CD4-positive, alpha-beta T cell treated with Interleukin-17A for 4 hours (primary cell): Measurements from ENCODE around the gene ATXN7L1.
"Not testable (repeated sequence)": the region's sequence is repeated elsewhere in the genome, so short reads cannot be mapped to it uniquely, and the experiment has no call there.

Source experiments
- DNase-seq: peaks from one replicate; pipeline ENCODE4 v3.0.0-alpha.2; 2020; ENCODE audit warnings: mixed read lengths

Gene ATXN7L1

GRCh38 chr7:105800442-105800841, 76.0 kb downstream of the ATXN7L1 start:
- DNase-seq = peak; percentile 18

DNA sequence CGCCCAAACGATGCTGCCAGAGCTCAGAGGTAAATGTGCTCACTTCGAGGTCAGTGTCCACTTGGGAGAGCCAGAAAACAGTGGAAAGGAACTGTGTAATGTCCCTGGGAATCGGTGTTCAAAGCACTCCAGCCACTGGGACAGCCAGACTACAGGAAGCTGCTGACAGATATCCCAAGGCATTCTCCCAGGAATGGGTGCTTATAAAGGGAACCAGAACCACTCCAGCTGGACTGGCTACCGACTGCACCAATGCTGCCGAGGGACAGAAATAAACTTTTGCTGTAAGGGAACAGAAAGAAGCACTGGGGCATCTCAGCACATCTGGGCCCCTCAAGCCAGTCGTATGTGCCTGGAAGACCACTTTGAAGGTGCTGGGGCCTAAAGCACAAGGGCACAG, 76.7 kb downstream of the ATXN7L1 start:
- no peak for DNase-seq

- DNase-seq = no peak
Observed at GRCh38 chr7:105799006-105799405, 77.4 kb downstream of the ATXN7L1 start.

DNA sequence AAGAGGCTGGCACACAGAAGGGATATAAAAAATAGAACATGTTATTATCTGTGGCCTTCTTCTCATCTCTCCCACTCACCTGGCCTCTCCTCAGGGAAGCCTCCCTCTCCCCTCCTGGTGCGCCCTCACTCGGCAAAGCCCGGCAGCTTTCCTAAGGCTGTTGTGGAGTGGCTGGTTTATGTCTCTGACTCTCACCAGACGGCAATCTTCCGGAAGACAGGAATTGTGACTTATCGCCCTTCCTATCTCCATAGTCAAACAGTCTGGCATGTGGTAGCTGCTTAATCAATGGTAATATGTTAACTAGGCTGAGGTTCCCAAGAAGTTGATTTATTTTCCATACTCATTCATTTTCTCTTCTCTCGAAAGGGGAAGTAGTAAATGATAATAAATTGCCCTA, 78.7 kb downstream of the ATXN7L1 start:
- no peak for DNase-seq

- no peak for DNase-seq
Observed at GRCh38 chr7:105796365-105796764, 80.0 kb downstream of the ATXN7L1 start.

DNA sequence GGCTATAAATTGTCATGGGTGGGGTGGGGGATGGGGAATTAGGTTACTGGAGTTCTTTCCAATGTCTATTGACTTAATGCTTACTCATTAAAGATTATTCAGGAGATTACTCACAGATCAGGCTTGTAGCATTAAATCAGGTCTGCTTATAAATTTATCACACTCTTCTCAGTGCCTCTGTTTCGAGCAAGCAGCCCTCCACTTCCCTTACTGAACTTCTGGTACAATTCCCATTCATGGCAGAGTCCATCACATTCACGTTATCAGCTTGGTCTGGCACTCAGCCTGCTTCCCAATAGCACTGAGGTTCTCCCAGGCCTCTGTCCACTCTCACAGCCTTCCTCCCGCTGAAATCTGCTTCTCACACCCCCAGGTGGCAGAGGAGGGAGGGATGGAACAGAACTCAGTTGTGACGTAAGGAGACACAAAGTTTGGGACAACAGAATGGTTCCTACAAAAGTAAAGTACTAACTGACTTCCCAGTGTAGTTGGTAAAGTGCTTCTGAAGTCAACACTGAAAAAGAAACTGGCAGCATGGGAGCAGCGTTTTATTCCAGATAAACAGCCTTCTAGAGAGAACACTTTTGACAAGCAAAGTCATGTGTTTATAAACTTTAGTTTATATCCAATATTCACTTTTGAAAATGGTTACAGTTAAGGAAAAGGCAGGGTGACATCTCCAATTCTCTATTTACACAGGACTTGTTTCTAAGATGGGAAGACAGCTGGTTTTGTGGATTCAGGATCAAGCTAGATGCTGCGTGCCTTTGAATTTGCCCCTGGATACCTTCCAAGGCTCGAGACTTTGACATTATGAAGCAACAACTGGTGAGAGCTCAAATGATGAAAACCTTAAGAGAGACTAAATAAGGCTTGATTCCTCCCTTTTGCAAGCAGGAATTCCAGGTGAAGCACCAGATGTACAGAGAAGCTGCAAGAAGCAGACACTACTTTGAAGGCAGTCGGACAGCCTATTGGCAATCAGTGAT, 81.4 kb downstream of the ATXN7L1 start:
- DNase-seq = no peak

GRCh38 chr7:105792488-105793370, 83.7 kb downstream of the ATXN7L1 start:
- DNase-seq = no peak

DNA sequence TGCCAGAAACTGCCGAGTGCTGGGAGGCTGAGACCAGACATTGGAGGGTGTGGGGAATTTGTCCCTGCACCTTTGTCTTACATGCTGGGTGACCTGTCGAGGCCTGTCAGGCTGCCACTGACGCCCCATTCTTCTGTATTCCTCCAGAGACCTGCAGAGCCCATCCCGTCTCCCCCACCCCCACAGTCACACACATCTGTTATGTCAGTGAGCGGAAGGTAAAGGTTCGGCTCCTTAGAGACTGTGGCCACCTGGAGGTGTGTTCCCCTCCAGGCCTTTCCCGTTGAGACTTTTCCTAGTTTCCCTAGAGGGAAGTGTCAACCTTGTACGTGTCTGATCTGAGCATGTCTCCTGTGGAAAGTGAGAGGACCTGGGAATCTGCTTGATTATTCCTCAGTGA, 84.5 kb downstream of the ATXN7L1 start:
- no peak for DNase-seq

DNA sequence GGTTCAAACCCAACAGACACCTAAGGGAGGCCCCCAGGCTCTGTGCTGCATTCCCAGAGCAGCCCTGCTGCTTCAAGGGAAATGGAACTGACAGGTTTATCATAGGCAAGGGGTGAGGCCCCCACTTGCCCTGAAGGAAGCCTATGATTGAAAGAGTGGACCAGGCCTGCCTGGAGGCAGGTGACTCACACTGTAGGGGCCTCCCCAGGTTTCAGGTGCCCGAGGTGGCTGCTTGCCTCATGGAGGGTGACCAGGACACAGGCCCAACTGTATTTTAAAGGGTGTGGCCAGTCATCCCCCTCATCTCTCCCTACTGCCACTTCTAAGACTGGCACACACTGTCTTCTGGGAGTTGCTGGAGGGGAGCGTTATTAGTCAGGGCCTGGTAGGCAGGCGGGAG, 85.4 kb downstream of the ATXN7L1 start:
- DNase-seq = no peak

GRCh38 chr7:105790452-105790851, 85.9 kb downstream of the ATXN7L1 start:
- not testable (repeated sequence) for DNase-seq

- DNase-seq = no peak
Observed at GRCh38 chr7:105788816-105789349, 87.5 kb downstream of the ATXN7L1 start.

DNA sequence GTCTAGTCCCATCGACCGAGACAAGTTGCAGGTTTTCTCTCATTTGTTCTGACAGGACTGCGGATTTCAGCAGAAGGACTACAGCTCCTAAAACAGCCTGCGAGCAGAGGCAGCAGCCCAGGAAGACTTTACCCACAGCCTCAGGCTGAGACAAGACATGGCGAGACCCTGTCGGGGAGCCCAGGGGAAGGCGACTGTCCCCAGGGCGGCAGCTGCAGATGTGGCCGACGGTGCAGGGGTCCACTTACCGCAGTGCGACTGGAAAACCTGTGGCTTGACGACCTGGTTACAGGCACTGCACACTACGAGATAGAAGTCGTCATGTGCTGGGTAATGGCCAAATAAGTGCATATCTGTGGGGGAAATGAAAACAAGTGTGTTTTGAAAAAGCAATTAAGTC, 88.0 kb downstream of the ATXN7L1 start:
- DNase-seq = no peak

GRCh38 chr7:105787793-105788192, 88.6 kb downstream of the ATXN7L1 start:
- DNase-seq = no peak

- no peak for DNase-seq
Observed at GRCh38 chr7:105786520-105787470, 89.6 kb downstream of the ATXN7L1 start.

- no peak for DNase-seq
Observed at GRCh38 chr7:105782391-105783042, 93.9 kb downstream of the ATXN7L1 start.

DNA sequence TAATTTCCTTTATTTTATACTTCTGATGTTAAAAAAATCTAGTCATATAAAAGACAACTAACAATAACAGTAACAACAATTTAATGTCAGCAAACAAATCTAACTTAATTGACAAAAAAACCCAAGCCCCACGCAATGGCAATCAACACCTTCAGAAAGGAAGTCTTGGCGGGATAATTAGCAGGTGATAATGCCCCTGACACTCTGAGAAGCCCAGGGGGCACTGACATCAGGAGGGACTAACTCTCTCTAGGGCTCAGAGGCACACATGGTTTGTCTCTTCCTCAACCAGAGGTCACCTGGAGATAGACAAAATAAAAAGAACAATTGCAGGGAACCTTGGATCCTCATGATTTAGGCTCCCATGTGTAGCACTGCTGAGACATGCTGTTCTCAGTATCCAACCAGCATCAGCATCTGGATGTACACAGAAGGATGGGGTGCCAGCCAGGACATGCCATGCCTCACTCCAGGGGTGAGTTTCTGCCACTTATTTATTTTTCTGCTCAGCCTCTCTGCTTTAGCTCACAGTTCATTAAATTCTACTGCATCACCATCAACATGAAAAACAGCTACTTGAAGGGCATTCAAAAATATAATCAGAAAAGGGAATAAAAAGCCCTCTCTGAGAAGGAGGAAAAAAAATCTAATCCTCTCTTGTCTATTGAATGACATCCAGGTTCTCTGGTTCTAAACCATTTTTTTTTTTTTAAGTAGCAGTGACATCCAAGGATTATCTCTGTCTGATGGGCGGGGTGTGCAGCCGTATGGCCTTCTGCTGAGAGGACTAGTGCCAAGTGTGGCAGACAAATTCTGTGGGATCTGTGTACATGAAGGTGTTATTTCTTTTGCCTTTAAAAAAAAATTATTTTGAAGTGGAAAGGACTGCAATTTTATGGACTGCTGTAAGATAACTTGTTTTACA, 96.3 kb downstream of the ATXN7L1 start:
- DNase-seq = no peak

DNA sequence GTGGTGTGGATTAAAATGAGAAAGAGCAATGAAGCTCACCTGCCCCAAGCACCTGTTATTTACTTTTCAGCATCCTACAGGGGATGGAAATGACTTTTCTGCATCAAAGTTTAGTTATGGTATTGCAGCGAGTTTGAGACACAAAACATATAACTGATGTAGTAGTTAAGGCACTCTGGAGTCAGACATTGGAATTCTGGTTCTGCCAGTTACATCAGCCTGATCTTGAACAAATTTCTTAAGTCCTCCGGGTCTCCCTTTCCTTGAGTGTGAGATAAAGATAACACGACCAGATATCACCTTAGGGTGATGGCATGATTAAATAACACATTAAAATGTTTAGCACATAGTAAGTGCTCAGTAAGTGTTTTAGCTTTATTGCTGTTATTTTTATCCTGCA, 97.4 kb downstream of the ATXN7L1 start:
- no peak for DNase-seq

DNA sequence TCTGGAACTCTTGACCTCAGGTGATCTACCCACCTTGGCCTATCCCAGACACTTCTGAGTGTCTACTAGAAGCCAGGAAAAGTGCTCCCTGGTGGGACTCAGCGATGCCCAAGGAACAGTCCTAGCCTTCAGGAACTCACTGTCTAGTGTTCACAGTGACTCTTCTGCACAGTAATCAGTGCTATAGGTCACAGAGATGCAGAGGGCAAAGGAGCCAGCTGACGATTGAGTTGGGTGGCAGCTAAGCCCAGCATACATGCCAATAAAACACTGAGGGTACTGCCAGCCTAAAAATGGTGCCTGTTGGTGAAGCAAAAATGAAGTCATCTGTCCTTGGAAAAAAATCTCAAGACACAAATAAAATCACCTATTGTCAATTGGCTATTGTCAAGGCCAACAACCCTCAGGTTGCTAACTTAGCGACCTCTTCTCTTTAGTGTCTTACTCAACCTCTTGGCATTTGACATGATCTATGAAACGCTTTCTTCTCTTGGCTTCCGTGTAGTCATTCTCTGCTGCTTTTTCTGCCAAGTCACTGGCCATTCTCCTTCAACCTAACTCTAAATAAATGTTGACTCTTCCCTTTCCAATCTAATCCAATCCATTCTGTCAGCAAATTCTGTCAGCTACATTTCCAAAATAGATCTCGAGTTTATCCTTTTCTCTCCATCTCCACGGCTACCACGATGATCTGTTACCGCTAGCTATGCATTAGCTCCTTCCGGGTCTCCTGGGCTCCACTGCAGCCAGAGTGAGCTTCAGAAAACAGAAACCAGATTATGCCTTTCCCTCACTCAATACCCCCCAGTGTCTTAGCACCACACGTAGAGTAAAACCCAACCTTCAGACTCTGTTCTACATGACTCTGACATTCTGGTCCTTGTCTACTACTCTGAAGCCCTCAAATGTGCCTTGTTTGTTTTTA, 99.2 kb downstream of the ATXN7L1 start:
- DNase-seq = no peak

DNA sequence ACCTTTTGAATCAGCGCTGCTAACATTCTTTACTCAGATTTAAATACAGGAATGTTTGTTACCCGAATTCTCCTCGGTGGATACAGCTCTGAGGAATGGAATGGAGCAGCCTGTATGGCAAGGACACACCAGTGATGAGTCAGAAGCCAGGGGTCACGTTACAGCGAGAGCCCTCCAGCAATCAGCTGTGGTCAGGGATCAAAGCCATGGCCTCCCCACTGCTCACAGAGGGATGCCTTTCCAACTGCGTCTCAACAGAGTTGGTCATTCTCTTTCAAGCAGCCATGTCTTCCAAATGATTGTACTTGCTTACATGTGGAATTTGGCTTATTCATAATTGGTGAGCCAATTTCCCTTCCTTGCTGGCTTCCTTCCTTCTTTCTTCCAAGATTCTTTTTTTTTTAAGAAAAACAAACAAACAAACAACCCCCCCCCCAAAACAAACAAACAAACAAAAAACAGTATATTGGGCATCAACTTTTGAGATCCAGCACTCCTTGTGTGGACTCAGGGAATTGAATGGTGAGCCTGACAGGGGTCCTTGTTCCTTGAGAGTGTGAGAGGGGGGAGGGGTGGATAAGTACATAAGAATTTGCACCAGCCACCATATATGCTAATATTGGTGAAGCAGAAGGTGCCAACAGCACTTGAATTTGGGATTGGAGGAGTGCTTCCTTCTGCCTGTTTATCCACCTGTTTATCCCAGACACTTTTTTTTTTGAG, 100.2 kb downstream of the ATXN7L1 start:
- DNase-seq = no peak
